ENCODE results near the gene MX1. TPM values are rescaled to one million over a fixed set of nuclear protein-coding genes. Genes with fewer than 3 reads are reported as not detected.

Gene MX1
- polyA plus RNA-seq, 1 donor from 2014 or later = 0.07 TPM

GRCh38 chr21:41478319-41479177 is 52.5 kb downstream of the MX1 start:
- Histone ChIP-seq H4K20me1 (ENCODE audit: insufficient read depth) (no peaks in the 10 kb centered on the region), H3K9me2 (ENCODE audit: insufficient read depth, low read length) (no peaks in the 10 kb centered on the region), H3K9ac (ENCODE audit: low read length) (no peak overlapping the region), H3K4me3 (ENCODE audit: low read length) (no peak overlapping the region), H3K9me3 (ENCODE audit: low read length) (no peaks in the 10 kb centered on the region), H3K79me2 (replicated peaks; ENCODE audit: insufficient read depth, low read length) (no peaks in the 10 kb centered on the region), H3K27me3 (ENCODE audit: insufficient read depth, low read depth, low read length) (no peaks in the 10 kb centered on the region), H3K27ac (ENCODE audit: low read length) (no peak overlapping the region), H3F3A (ENCODE audit: insufficient read depth, low read length, poor library complexity, severe bottlenecking) (no peaks in the 10 kb centered on the region), H2AFZ (ENCODE audit: low read depth, low read length) (no peak overlapping the region), H3K36me3 (ENCODE audit: insufficient read depth, low read length) (no peaks in the 10 kb centered on the region), H3K4me2 (ENCODE audit: low read length) (no peak overlapping the region)
- no peak for TF ChIP-seq CTCF (IDR thresholded peaks at IDR 0.05; ENCODE audit: poor library complexity, severe bottlenecking)
- TF ChIP-seq MXI1 (conservative IDR thresholded peaks at IDR 0.05; ENCODE audit: poor library complexity, severe bottlenecking) = no peak
- TF ChIP-seq TAF1 (IDR thresholded peaks at IDR 0.05; ENCODE audit: low read depth) = no peak
- no peak for TF ChIP-seq REST (IDR thresholded peaks at IDR 0.05; ENCODE audit: borderline replicate concordance)
- no peak for TF ChIP-seq EZH2 (IDR thresholded peaks at IDR 0.05; ENCODE audit: borderline replicate concordance, insufficient read depth, low read length, poor library complexity, severe bottlenecking)
- TF ChIP-seq RAD21 (conservative IDR thresholded peaks at IDR 0.05) = no peak
- TF ChIP-seq SMC3 (conservative IDR thresholded peaks at IDR 0.05; ENCODE audit: poor library complexity) = no peak
- TF ChIP-seq POLR2AphosphoS5 (IDR thresholded peaks at IDR 0.05) = no peak
- TF ChIP-seq EP300 (conservative IDR thresholded peaks at IDR 0.05; ENCODE audit: poor library complexity, severe bottlenecking) = no peak

DNA sequence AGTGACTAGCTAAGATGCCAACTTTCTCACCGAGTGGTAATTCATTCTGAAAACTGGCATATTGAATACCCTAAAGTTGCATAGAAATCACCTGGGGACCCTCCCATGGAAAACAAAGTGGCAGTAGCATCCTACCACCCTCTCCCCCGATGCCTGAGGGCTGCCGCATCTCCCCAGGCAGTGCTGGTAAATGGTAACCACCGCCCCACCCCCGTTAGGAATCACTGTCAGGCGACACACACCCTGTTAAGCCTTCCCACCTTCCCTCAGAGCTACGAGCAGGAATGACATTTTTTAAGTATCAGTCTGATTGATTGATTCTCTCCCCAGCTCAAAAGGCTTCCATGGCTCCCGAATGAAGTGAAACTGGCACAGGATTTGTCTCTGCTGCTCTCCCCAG is 53.6 kb downstream of the MX1 start:
- Histone ChIP-seq H3K27ac (ENCODE audit: low read length) (no peak overlapping the region), H3K9me3 (ENCODE audit: low read length) (no peaks in the 10 kb centered on the region), H2AFZ (ENCODE audit: low read depth, low read length) (no peak overlapping the region), H3F3A (ENCODE audit: insufficient read depth, low read length, poor library complexity, severe bottlenecking) (no peaks in the 10 kb centered on the region), H3K9ac (ENCODE audit: low read length) (no peak overlapping the region), H4K20me1 (ENCODE audit: insufficient read depth) (no peaks in the 10 kb centered on the region), H3K36me3 (ENCODE audit: insufficient read depth, low read length) (no peaks in the 10 kb centered on the region), H3K4me2 (ENCODE audit: low read length) (no peak overlapping the region), H3K79me2 (replicated peaks; ENCODE audit: insufficient read depth, low read length) (no peaks in the 10 kb centered on the region), H3K9me2 (ENCODE audit: insufficient read depth, low read length) (no peaks in the 10 kb centered on the region), H3K4me3 (ENCODE audit: low read length) (no peak overlapping the region), H3K27me3 (ENCODE audit: insufficient read depth, low read depth, low read length) (no peaks in the 10 kb centered on the region)
- no peak for TF ChIP-seq SMC3 (conservative IDR thresholded peaks at IDR 0.05; ENCODE audit: poor library complexity)
- no peak for TF ChIP-seq REST (IDR thresholded peaks at IDR 0.05; ENCODE audit: borderline replicate concordance)
- TF ChIP-seq EP300 (conservative IDR thresholded peaks at IDR 0.05; ENCODE audit: poor library complexity, severe bottlenecking) = no peak
- no peak for TF ChIP-seq MXI1 (conservative IDR thresholded peaks at IDR 0.05; ENCODE audit: poor library complexity, severe bottlenecking)
- no peak for TF ChIP-seq POLR2AphosphoS5 (IDR thresholded peaks at IDR 0.05)
- no peak for TF ChIP-seq RAD21 (conservative IDR thresholded peaks at IDR 0.05)
- TF ChIP-seq EZH2 (IDR thresholded peaks at IDR 0.05; ENCODE audit: borderline replicate concordance, insufficient read depth, low read length, poor library complexity, severe bottlenecking) = no peak
- TF ChIP-seq TAF1 (IDR thresholded peaks at IDR 0.05; ENCODE audit: low read depth) = no peak
- TF ChIP-seq CTCF (IDR thresholded peaks at IDR 0.05; ENCODE audit: poor library complexity, severe bottlenecking) = no peak
